Lower lobe of right lung (tissue), 2 donors: ENCODE measurements around the gene CARNS1. TPM values are rescaled to one million over a fixed set of nuclear protein-coding genes. Genes with fewer than 3 reads are reported as not detected.
A peak's percentile ranks its signal among the peaks of the same experiment; 100 is the strongest.

Source experiments
- ATAC-seq, 2 donors: fragments of 200-7000 bp; cut with Tn5 transposase; one replicate each; pipeline ENCODE4 v1.9.1; 2020 to 2022; ENCODE audit warnings: mild to moderate bottlenecking in 2 of 2, moderate library complexity in 2 of 2
- DNase-seq: peaks from one replicate; pipeline ENCODE4 v3.0.0-alpha.2; 2020
- H3K27ac ChIP-seq: fragments of 200-600 bp; one replicate; pipeline ENCODE4 v1.8.0; 2022
- H3K27me3 ChIP-seq: fragments of 200-600 bp; one replicate; pipeline ENCODE4 v1.8.0; 2022; ENCODE audit warnings: low read depth
- H3K36me3 ChIP-seq: fragments of 200-600 bp; one replicate; pipeline ENCODE4 v1.8.0; 2022; ENCODE audit warnings: mild to moderate bottlenecking
- H3K4me1 ChIP-seq: fragments of 200-600 bp; one replicate; pipeline ENCODE4 v1.8.0; 2022
- H3K4me3 ChIP-seq: fragments of 200-600 bp; one replicate; pipeline ENCODE4 v1.8.0; 2022; ENCODE audit warnings: mild to moderate bottlenecking
- H3K9me3 ChIP-seq: fragments of 200-600 bp; one replicate; pipeline ENCODE4 v1.8.0; 2022
- intact Hi-C: fragments of 100-400 bp; cut with DNase I; formaldehyde crosslinking; loops from one replicate; pipeline ENCODE4 v1.11.0; 2022
- total RNA-seq: library from RNA; stranded (reverse); fragmentation: NEBNext Ultra II Directional; extraction: Animal tissue kit (Norgen Biotek cat#: 25700); gene quantifications from one replicate; pipeline ENCODE4 v1.2.1, GENCODE V29; 2021
- TF ChIP-seq, protein P1 (sequence below): fragments of 200-600 bp; IDR thresholded peaks from one replicate; pipeline ENCODE4 v1.8.0; 2022; ENCODE audit warnings: antibody characterized with exemption, mild to moderate bottlenecking
- donor health status: DM: no; HTN: yes; CAD: no; lungs with severe emphysema.

CARNS1 gene
- total RNA-seq, 1 donor from 2014 or later, result 0.71 TPM

DNA sequence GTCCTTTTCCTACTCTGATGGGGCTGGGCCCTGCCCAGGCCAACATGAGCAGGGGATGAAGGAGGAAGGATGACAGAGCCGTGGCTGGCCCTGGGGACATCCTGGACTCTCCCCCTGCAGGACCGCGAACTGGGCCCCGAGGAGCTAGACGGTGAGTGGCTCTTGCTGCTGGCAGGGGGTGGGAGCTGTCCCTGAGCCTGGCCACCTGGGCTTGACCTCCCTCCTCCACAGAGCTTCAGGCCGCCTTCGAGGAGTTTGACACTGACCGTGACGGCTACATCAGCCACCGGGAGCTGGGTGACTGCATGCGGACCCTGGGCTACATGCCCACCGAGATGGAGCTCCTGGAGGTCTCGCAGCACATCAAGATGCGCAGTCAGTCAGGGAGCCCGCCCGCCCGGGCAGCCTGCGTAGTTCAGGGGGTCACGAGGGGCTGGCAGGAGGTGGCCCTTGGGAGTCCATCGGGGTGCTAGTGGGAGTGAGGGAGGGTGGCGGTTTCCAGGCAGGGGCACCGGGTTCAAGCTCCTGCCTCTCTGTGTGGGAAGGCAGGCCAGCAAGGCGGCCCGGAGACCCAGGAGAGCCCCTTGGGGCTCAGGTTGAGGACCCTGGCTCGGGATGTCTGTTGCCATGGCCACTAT, 40.7 kb downstream of the CARNS1 start:
- Histone ChIP-seq H3K27ac (no peak overlapping the region), H3K36me3 (no peaks in the 10 kb centered on the region), H3K4me1 (peaks cover 6% of the 10 kb centered on the region), H3K9me3 (no peaks in the 10 kb centered on the region), H3K4me3 (no peak overlapping the region), H3K27me3 (no peaks in the 10 kb centered on the region)
- TF ChIP-seq, protein P1, sequence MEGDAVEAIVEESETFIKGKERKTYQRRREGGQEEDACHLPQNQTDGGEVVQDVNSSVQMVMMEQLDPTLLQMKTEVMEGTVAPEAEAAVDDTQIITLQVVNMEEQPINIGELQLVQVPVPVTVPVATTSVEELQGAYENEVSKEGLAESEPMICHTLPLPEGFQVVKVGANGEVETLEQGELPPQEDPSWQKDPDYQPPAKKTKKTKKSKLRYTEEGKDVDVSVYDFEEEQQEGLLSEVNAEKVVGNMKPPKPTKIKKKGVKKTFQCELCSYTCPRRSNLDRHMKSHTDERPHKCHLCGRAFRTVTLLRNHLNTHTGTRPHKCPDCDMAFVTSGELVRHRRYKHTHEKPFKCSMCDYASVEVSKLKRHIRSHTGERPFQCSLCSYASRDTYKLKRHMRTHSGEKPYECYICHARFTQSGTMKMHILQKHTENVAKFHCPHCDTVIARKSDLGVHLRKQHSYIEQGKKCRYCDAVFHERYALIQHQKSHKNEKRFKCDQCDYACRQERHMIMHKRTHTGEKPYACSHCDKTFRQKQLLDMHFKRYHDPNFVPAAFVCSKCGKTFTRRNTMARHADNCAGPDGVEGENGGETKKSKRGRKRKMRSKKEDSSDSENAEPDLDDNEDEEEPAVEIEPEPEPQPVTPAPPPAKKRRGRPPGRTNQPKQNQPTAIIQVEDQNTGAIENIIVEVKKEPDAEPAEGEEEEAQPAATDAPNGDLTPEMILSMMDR, result no peak
- intact Hi-C loops, result no loop called here
- ATAC-seq (no peak), DNase-seq (peak; percentile 42)

DNA sequence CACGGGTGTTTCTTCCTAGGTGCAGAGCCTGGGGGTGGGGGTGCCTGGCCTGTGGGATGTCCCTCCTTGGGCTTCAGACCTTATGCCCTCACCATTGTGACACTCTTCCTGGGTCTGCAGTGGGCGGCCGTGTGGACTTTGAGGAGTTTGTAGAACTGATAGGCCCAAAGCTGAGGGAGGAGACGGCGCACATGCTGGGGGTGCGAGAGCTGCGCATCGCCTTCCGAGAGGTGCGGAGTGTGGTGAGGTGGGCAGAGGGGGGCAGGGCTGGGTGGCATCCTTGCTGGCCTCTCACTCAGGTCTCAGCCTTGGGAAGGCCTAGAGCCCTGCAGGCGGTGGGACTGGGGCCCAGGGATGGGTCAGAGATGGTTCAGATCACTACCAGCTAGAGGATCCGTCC, 42.0 kb downstream of the CARNS1 start:
- Histone ChIP-seq H3K36me3 (no peaks in the 10 kb centered on the region), H3K4me3 (no peak overlapping the region), H3K27me3 (no peaks in the 10 kb centered on the region), H3K9me3 (no peaks in the 10 kb centered on the region), H3K27ac (no peak overlapping the region), H3K4me1 (peaks cover 3% of the 10 kb centered on the region)
- TF ChIP-seq, protein P1, result no peak
- intact Hi-C loops, result no loop called here
- ATAC-seq (no peak), DNase-seq (no peak)

DNA sequence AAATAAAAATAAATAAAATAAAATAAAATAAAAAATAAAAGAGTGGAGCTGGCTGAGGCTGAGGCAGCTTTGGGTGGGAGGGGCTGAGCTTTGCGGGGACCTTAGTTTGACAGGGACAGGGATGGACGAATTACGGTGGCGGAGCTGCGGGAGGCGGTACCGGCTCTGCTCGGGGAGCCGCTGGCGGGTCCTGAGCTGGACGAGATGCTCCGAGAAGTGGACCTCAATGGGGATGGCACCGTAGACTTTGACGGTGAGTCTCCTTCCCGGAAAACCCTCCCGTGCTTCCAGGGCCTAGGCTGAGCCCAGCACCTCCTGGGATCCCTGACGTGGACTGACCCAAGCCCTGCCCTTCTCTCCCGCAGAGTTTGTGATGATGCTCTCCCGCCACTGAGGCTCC, 42.8 kb downstream of the CARNS1 start:
- Histone ChIP-seq H3K9me3 (no peaks in the 10 kb centered on the region), H3K4me3 (no peak overlapping the region), H3K27me3 (no peaks in the 10 kb centered on the region), H3K4me1 (no peaks in the 10 kb centered on the region), H3K27ac (no peak overlapping the region), H3K36me3 (no peaks in the 10 kb centered on the region)
- no peak for DNase-seq
- TF ChIP-seq, protein P1, result no peak
- no peak for ATAC-seq
- intact Hi-C loops, result no loop called here

DNA sequence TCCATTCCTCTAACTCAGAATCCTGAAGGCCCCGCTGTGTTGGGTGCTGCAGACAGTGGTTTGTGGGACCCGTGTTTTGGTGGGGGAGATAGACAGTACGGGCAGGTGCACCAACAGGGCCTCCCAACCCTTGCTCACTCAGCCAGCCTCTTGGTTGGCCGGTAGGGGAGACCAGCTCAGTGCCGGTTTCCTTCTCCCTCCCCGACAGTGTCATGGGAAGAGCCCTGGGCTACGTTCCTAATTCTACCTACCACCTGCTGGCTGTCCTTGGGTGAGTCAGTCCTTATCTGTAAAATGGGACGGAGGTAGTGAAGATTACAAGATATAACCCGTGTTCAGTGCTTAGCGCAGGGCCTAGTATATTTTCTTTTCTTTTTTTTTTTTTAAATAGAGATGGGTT, 47.7 kb downstream of the CARNS1 start:
- TF ChIP-seq, protein P1, result no peak
- no peak overlapping the region for H3K4me3 ChIP-seq
- intact Hi-C loops, result no loop called here
- no peaks in the 10 kb centered on the region for H3K9me3 ChIP-seq
- H3K27ac ChIP-seq, result peak overlapping the region; percentile 93
- no peaks in the 10 kb centered on the region for H3K27me3 ChIP-seq
- no peak for DNase-seq
- peaks cover 38% of the 10 kb centered on the region for H3K4me1 ChIP-seq
- H3K36me3 ChIP-seq, result peaks cover 6% of the 10 kb centered on the region
- ATAC-seq, result no peak

DNA sequence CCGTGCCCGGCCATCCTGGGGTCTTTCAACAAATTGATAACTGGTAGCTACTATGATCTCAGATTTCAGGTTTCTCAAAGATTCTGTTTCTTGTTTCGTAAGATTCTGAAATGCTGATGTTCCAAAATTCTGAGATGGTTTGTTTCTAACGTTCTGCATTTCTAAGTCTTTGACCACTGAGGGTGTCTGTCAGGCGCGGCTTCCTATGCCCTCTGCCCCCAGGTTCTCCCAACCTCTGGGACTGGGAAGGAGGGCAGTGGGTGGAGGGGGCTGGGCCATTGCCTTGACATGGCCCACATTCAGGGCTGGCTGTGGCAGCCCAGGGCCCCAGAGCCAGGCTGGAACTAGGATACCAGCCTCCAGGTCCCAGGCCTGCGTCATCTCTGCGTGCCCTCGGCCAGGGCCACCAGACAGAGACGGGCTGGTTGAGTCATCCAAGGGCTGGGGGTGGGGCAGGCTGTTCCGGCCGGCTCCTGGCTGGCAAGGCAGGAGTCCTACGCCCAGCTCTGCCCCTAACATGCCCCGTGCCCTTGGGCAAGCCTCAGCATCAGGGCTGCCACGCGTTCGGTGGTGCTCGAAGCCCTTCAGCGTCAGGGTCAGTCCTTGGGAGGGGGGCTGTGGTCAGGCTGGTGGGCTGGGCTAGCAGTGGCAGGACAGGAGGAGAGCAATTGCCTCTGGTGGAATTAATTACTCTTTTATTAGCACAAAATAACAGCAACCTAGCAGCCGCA, 48.4 kb downstream of the CARNS1 start:
- H3K36me3 ChIP-seq, result peaks cover 6% of the 10 kb centered on the region
- TF ChIP-seq, protein P1, result no peak
- H3K9me3 ChIP-seq, result no peaks in the 10 kb centered on the region
- no peaks in the 10 kb centered on the region for H3K27me3 ChIP-seq
- peak overlapping the region; percentile 93 for H3K27ac ChIP-seq
- intact Hi-C loops, result no loop called here
- H3K4me3 ChIP-seq, result peak overlapping the region; percentile 67
- peak; percentile 88 for DNase-seq
- H3K4me1 ChIP-seq, result peaks cover 42% of the 10 kb centered on the region
- ATAC-seq, result peak; percentile 39 to 75
